Astrocyte (in vitro differentiated cells and primary cell): Measurements from ENCODE around the gene DNHD1. TPM values are rescaled to one million over a fixed set of nuclear protein-coding genes. Genes with fewer than 3 reads are reported as not detected.

Experiments
- DNase-seq: peaks from one replicate; pipeline ENCODE4 v3.0.0-alpha.2; 2010; ENCODE audit warnings: low read depth
- FAIRE-seq: peaks from 2 replicates; lab custom pipeline; 2011; peaks lifted over from hg19 to GRCh38; lab: Jason Lieb, UNC
- H2AFZ ChIP-seq: 2 replicates; pipeline ENCODE4 v1.6.0; 2012; ENCODE audit warnings: low read depth, low read length, inconsistent platforms
- H3K27ac ChIP-seq: 2 replicates; pipeline ENCODE4 v1.5.1; 2011; ENCODE audit warnings: low read depth, low read length, inconsistent platforms
- H3K27me3 ChIP-seq: 2 replicates; pipeline ENCODE4 v1.6.0; 2011; ENCODE audit warnings: low read length, inconsistent platforms; ENCODE audit not compliant: insufficient read depth
- H3K36me3 ChIP-seq: 2 replicates; pipeline ENCODE4 v1.5.1; 2011; ENCODE audit warnings: low read length, inconsistent platforms; ENCODE audit not compliant: insufficient read depth
- H3K4me1 ChIP-seq: 2 replicates; pipeline ENCODE4 v1.5.1; 2011; ENCODE audit warnings: low read length, inconsistent platforms; ENCODE audit not compliant: insufficient read depth
- H3K4me2 ChIP-seq: 2 replicates; pipeline ENCODE4 v1.6.0; 2012; ENCODE audit warnings: low read length, inconsistent platforms
- H3K4me3 ChIP-seq: 2 replicates; pipeline ENCODE4 v1.5.1; 2011; ENCODE audit warnings: low read depth, mild to moderate bottlenecking, low read length, inconsistent platforms; ENCODE audit not compliant: insufficient read depth
- H3K79me2 ChIP-seq: 2 replicates; pipeline ENCODE4 v1.6.0; 2012; ENCODE audit warnings: mild to moderate bottlenecking, low read length, inconsistent platforms; ENCODE audit not compliant: insufficient read depth
- H3K9ac ChIP-seq: 2 replicates; pipeline ENCODE4 v1.6.0; 2012; ENCODE audit warnings: mild to moderate bottlenecking, low read length, inconsistent platforms
- H3K9me3 ChIP-seq: 2 replicates; pipeline ENCODE4 v1.5.1; 2012; ENCODE audit warnings: low read depth, mild to moderate bottlenecking, low read length, inconsistent platforms; ENCODE audit not compliant: insufficient read depth
- H4K20me1 ChIP-seq: 2 replicates; pipeline ENCODE4 v1.6.0; 2012; ENCODE audit warnings: low read length, inconsistent platforms; ENCODE audit not compliant: insufficient read depth
- H3K27ac Mint-ChIP-seq: one replicate; pipeline ENCODE4 v1.8.0; 2021; ENCODE audit warnings: mild to moderate bottlenecking, mixed read lengths; ENCODE audit not compliant: unreplicated experiment
- H3K27me3 Mint-ChIP-seq: one replicate; pipeline ENCODE4 v1.8.0; 2021; ENCODE audit warnings: low read depth, mixed read lengths; ENCODE audit not compliant: unreplicated experiment
- H3K36me3 Mint-ChIP-seq: one replicate; pipeline ENCODE4 v1.8.0; 2021; ENCODE audit warnings: low read depth, mixed read lengths; ENCODE audit not compliant: unreplicated experiment
- H3K4me1 Mint-ChIP-seq: one replicate; pipeline ENCODE4 v1.8.0; 2021; ENCODE audit warnings: low read depth, mixed read lengths; ENCODE audit not compliant: unreplicated experiment
- H3K4me3 Mint-ChIP-seq: one replicate; pipeline ENCODE4 v1.8.0; 2021; ENCODE audit warnings: mild to moderate bottlenecking, moderate library complexity, mixed read lengths; ENCODE audit not compliant: unreplicated experiment
- H3K9me3 Mint-ChIP-seq: one replicate; pipeline ENCODE4 v1.8.0; 2021; ENCODE audit warnings: mild to moderate bottlenecking, mixed read lengths; ENCODE audit not compliant: unreplicated experiment
- CTCF ChIP-seq: IDR thresholded peaks from 2 replicates; pipeline ENCODE4 v1.5.1; 2011; ENCODE audit warnings: low read depth, mild to moderate bottlenecking, inconsistent platforms, low read length, moderate library complexity; ENCODE audit not compliant: insufficient read depth
- EZH2 ChIP-seq: IDR thresholded peaks from 2 replicates; pipeline ENCODE4 v1.6.1; 2012; ENCODE audit warnings: mild to moderate bottlenecking, low read length, inconsistent platforms; ENCODE audit not compliant: insufficient read depth
- total RNA-seq: library from RNA; stranded (reverse); gene quantifications from 2 replicates; pipeline ENCODE4 v1.2.1, GENCODE V29; 2021

DNHD1 gene
- total RNA-seq, 1 donor from 2014 or later, result 8.2 TPM

DNA sequence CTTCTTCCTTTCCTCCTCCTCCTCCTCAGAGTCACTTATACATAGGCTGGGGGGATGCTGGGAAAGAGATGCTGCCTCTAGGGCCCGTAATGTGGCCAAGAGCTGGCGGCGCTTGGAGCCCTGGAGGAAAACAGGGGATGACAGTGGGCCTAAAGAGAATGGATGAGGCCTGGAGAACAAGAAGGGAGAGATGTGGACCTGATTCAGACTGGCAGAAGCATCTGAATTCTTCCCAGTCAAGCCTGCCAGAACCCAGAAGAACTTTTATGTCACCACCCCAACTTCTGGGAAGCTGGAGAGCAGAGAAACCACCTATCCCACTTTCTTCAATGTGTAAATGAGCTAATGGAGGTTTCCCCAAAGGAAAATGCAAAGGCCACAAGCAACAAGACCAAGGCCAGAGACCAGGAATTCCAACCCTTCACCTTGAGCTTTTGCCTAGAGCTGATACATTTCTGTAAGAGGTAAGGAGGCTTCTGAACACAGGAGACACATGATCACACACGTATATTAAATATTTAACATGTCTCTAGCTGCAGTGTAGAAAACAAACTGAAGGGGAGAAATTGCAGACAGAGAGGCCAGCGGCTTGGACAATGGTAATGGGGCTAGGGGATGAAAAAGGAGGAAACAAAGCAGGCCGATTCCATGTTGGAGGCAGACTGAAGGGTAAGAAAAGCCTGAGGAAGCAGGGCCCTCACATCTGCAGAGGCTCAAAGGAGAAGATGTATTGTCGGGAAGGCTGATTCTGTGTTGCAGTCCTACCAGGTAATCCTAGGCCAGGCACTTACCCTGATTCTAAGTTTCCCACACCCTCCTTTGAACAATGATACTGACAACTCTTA, 105.2 kb downstream of the DNHD1 start:
- H3K9ac ChIP-seq, result peak overlapping the region; percentile 96
- FAIRE-seq (no peak), DNase-seq (no peak)
- peak overlapping the region; percentile 95 for H3K4me3 ChIP-seq
- TF ChIP-seq CTCF (no peak), EZH2 (no peak)
- H3K36me3 ChIP-seq, result peaks cover 31% of the 10 kb centered on the region
- H3K4me1 ChIP-seq, result peaks cover 32% of the 10 kb centered on the region
- peak overlapping the region; percentile 85 for H3K27ac ChIP-seq
- peaks cover 54% of the 10 kb centered on the region for H4K20me1 ChIP-seq
- peaks cover 18% of the 10 kb centered on the region for H3K4me1 Mint-ChIP-seq
- no peak overlapping the region for H2AFZ ChIP-seq
- peaks cover 96% of the 10 kb centered on the region for H3K79me2 ChIP-seq
- peak overlapping the region; percentile 3 for H3K27ac Mint-ChIP-seq
- no peaks in the 10 kb centered on the region for H3K27me3 ChIP-seq
- H3K9me3 ChIP-seq, result no peaks in the 10 kb centered on the region
- H3K4me3 Mint-ChIP-seq, result no peak overlapping the region
- H3K4me2 ChIP-seq, result peak overlapping the region; percentile 97
- no peaks in the 10 kb centered on the region for H3K9me3 Mint-ChIP-seq
- H3K27me3 Mint-ChIP-seq, result no peaks in the 10 kb centered on the region
- peaks cover 16% of the 10 kb centered on the region for H3K36me3 Mint-ChIP-seq

DNA sequence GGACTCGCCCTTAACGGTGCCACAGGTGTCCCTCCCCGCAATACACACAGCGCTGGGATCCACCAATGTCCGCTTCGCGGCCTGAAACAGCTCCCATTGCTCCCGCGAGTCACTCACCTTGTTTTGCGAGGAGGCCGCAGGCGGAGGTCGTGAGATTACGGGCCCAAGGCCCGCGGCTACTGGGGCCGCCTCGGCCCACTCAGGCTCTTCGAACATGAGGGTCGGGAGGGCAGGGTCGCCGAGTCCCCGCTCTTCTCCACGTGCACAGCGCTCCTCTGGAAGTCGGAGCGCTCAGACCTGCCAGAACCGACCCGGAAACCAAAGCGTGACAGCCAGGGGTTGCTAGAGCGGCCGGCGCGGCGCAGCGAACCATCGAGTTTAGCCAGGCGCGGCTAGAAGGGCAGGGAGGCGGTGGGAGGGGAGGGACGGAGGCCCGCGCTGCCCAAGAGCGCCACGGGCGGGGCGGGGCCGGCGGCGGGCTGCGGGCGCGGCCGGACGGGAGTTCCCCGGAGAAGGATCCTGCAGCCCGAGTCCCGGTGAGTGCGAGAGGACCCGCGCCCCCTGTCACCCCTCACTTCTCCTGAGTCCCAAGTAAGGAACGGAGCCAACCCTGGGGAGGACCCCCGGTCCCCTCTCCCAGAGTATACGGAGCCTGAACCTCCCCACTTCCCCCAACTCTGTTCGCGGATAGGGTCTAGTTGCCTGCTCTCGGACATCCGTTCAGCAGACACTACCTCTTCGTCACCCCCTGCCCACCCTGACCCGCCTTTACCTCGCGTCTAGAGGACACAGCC, 106.4 kb downstream of the DNHD1 start, which contains the start of the genes ILK and RRP8:
ILK (plus strand) TSS at position 488 of the 794 bp plus-strand sequence. CDS start 498 bp downstream, outside the sequence.
RRP8 (minus strand) TSS at position 330 of the 794 bp plus-strand sequence; CDS start at position 216, 114 bp downstream.
- H3K4me1 ChIP-seq, result peaks cover 44% of the 10 kb centered on the region
- Mint-ChIP-seq H3K36me3 (peaks cover 21% of the 10 kb centered on the region), H3K27ac (no peak within 1 kb of the TSS), H3K27me3 (no peaks in the 10 kb centered on the region), H3K9me3 (no peaks in the 10 kb centered on the region), H3K4me1 (peaks cover 29% of the 10 kb centered on the region), H3K4me3 (no peak within 1 kb of the TSS)
- H3K4me2 ChIP-seq, result peak within 1 kb of the TSS; percentile 97
- H3K4me3 ChIP-seq, result peak within 1 kb of the TSS; percentile 95
- H2AFZ ChIP-seq, result peak within 1 kb of the TSS; percentile 82
- H3K9me3 ChIP-seq, result no peaks in the 10 kb centered on the region
- H3K79me2 ChIP-seq, result peaks cover 99% of the 10 kb centered on the region
- no peaks in the 10 kb centered on the region for H3K27me3 ChIP-seq
- FAIRE-seq (no peak), DNase-seq (peak; percentile 77)
- peak within 1 kb of the TSS; percentile 96 for H3K9ac ChIP-seq
- H3K36me3 ChIP-seq, result peaks cover 39% of the 10 kb centered on the region
- peak within 1 kb of the TSS; percentile 85 for H3K27ac ChIP-seq
- H4K20me1 ChIP-seq, result peaks cover 47% of the 10 kb centered on the region
- TF ChIP-seq CTCF (no peak), EZH2 (no peak)
